Measurements from ENCODE around the gene CT45A3.
"Not testable (repeated sequence)": the region's sequence is repeated elsewhere in the genome, so short reads cannot be mapped to it uniquely, and the experiment has no call there.

CT45A3 gene

GRCh38 chrX:135768091-135768490 lies at the start of gene CT45A3:
Gene CT45A3, minus strand, starts transcription at chrX:135768191. Its CDS starts 3,747 bp downstream, at chrX:135764444.
- H3K36me3 ChIP-seq (ENCODE audit: insufficient read depth, low read length); H3F3A ChIP-seq (ENCODE audit: low read depth); H3K9me3 ChIP-seq (ENCODE audit: insufficient read depth, low read depth, low read length); H2AFZ ChIP-seq (ENCODE audit: low read length); H3K4me1 ChIP-seq (ENCODE audit: insufficient read depth, low read length, poor library complexity, severe bottlenecking); H3K9me2 ChIP-seq (replicated peaks; ENCODE audit: low read depth, low read length); H4K20me1 ChIP-seq (ENCODE audit: insufficient read depth, low read length, poor library complexity, severe bottlenecking); H3K79me2 ChIP-seq (ENCODE audit: insufficient read depth, low read length); H3K9ac ChIP-seq (ENCODE audit: low read depth, low read length, poor library complexity, severe bottlenecking); H3K4me2 ChIP-seq (ENCODE audit: low read depth, low read length, poor library complexity, severe bottlenecking); H3K27me3 ChIP-seq (ENCODE audit: insufficient read depth, low read length, poor library complexity, severe bottlenecking); H3K4me3 ChIP-seq (ENCODE audit: low read length, poor library complexity, severe bottlenecking): not testable (repeated sequence)

DNA sequence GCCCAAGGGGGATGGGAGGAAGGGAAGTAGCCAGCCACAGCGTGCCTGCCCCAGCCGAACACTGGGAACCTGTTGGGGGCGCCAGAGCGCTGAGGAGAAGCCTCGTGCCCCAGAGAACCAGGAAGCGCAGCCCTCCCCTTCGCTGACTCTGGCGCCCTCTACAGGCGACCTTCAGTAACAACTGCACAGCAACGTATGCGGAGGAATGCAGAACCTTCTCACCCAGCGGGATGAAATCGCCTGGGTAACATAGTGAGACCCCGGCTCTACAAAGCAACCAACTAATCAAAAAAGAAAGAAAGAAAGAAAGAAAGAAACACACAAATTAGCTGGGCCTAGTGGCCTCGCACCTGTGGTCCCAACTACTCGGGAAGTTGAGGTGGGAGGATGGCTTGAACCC lies 34.7 kb upstream of the CT45A3 start, which contains the start of gene CT45A6:
Gene CT45A6 (minus strand): TSS at position 101 of the 400 bp plus-strand sequence. CDS start 3,794 bp downstream, outside the sequence.
- H3K4me3 ChIP-seq (ENCODE audit: low read length, poor library complexity, severe bottlenecking); H3K36me3 ChIP-seq (ENCODE audit: insufficient read depth, low read length); H3K4me1 ChIP-seq (ENCODE audit: insufficient read depth, low read length, poor library complexity, severe bottlenecking); H3K9me3 ChIP-seq (ENCODE audit: insufficient read depth, low read depth, low read length); H3K27me3 ChIP-seq (ENCODE audit: insufficient read depth, low read length, poor library complexity, severe bottlenecking); H3K9ac ChIP-seq (ENCODE audit: low read depth, low read length, poor library complexity, severe bottlenecking); H3F3A ChIP-seq (ENCODE audit: low read depth); H3K4me2 ChIP-seq (ENCODE audit: low read depth, low read length, poor library complexity, severe bottlenecking); H3K79me2 ChIP-seq (ENCODE audit: insufficient read depth, low read length); H2AFZ ChIP-seq (ENCODE audit: low read length); H4K20me1 ChIP-seq (ENCODE audit: insufficient read depth, low read length, poor library complexity, severe bottlenecking); H3K9me2 ChIP-seq (replicated peaks; ENCODE audit: low read depth, low read length): not testable (repeated sequence)

GRCh38 chrX:135785403-135785802 lies 17.4 kb upstream of the CT45A3 start, which contains the start of gene CT45A5:
Gene CT45A5, minus strand, starts transcription at chrX:135785503. Its CDS starts 3,774 bp downstream, at chrX:135781729.
- H3K4me1 ChIP-seq (ENCODE audit: insufficient read depth, low read length, poor library complexity, severe bottlenecking); H3K4me3 ChIP-seq (ENCODE audit: low read length, poor library complexity, severe bottlenecking); H3K9ac ChIP-seq (ENCODE audit: low read depth, low read length, poor library complexity, severe bottlenecking); H3K9me2 ChIP-seq (replicated peaks; ENCODE audit: low read depth, low read length); H2AFZ ChIP-seq (ENCODE audit: low read length); H3F3A ChIP-seq (ENCODE audit: low read depth); H3K4me2 ChIP-seq (ENCODE audit: low read depth, low read length, poor library complexity, severe bottlenecking); H3K27me3 ChIP-seq (ENCODE audit: insufficient read depth, low read length, poor library complexity, severe bottlenecking); H3K9me3 ChIP-seq (ENCODE audit: insufficient read depth, low read depth, low read length); H3K36me3 ChIP-seq (ENCODE audit: insufficient read depth, low read length); H4K20me1 ChIP-seq (ENCODE audit: insufficient read depth, low read length, poor library complexity, severe bottlenecking); H3K79me2 ChIP-seq (ENCODE audit: insufficient read depth, low read length): not testable (repeated sequence)

GRCh38 chrX:135744739-135745138 lies 23.3 kb downstream of the CT45A3 start:
- H3K79me2 ChIP-seq (ENCODE audit: insufficient read depth, low read length); H3K36me3 ChIP-seq (ENCODE audit: insufficient read depth, low read length); H2AFZ ChIP-seq (ENCODE audit: low read length); H3K4me1 ChIP-seq (ENCODE audit: insufficient read depth, low read length, poor library complexity, severe bottlenecking); H3F3A ChIP-seq (ENCODE audit: low read depth); H3K27me3 ChIP-seq (ENCODE audit: insufficient read depth, low read length, poor library complexity, severe bottlenecking); H3K9me2 ChIP-seq (replicated peaks; ENCODE audit: low read depth, low read length); H3K4me2 ChIP-seq (ENCODE audit: low read depth, low read length, poor library complexity, severe bottlenecking); H3K9ac ChIP-seq (ENCODE audit: low read depth, low read length, poor library complexity, severe bottlenecking); H4K20me1 ChIP-seq (ENCODE audit: insufficient read depth, low read length, poor library complexity, severe bottlenecking); H3K9me3 ChIP-seq (ENCODE audit: insufficient read depth, low read depth, low read length); H3K4me3 ChIP-seq (ENCODE audit: low read length, poor library complexity, severe bottlenecking): not testable (repeated sequence)

DNA sequence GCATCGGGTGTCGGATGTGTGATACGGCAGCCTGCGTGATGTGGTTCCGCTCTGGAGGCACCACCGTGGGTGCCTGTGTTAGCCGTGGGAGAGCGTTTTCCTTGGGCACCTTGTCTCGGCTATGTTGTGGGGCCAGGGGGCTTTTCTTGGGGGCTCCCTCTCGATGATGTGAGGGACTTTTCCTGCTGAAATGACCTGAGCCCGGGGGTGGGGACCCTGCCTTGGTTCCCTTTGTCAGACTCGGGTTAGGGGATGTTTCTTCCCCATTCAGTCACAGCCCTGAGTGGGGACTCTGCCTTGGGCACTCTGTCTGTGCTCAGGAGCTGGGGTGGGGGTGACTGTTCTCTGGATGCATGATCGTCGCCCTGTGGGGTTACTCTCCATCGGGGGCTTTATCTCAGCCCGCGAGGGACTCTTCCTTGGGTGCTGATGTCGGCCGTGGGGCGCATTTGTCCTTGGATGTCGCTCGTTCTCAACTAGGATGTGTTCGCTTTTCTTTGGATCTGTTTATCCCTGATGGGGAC lies 26.7 kb downstream of the CT45A3 start:
- Histone ChIP-seq H3K9me3 (ENCODE audit: insufficient read depth, low read depth, low read length) (no peaks in the 10 kb centered on the region), H3K9me2 (replicated peaks; ENCODE audit: low read depth, low read length) (no peaks in the 10 kb centered on the region), H3K27me3 (ENCODE audit: insufficient read depth, low read length, poor library complexity, severe bottlenecking) (no peaks in the 10 kb centered on the region), H3K79me2 (ENCODE audit: insufficient read depth, low read length) (no peaks in the 10 kb centered on the region), H3K4me1 (ENCODE audit: insufficient read depth, low read length, poor library complexity, severe bottlenecking) (no peaks in the 10 kb centered on the region), H3K4me2 (ENCODE audit: low read depth, low read length, poor library complexity, severe bottlenecking) (peak overlapping the region; percentile 65), H3F3A (ENCODE audit: low read depth) (no peaks in the 10 kb centered on the region), H4K20me1 (ENCODE audit: insufficient read depth, low read length, poor library complexity, severe bottlenecking) (no peaks in the 10 kb centered on the region), H3K9ac (ENCODE audit: low read depth, low read length, poor library complexity, severe bottlenecking) (no peak overlapping the region), H3K36me3 (ENCODE audit: insufficient read depth, low read length) (no peaks in the 10 kb centered on the region), H2AFZ (ENCODE audit: low read length) (peak overlapping the region; percentile 89; the same call in 1 of the 2 replicates), H3K4me3 (ENCODE audit: low read length, poor library complexity, severe bottlenecking) (peak overlapping the region; percentile 62)
- TF ChIP-seq EZH2phosphoT487 (IDR thresholded peaks at IDR 0.05; ENCODE audit: borderline replicate concordance) (no peak), CTCF (conservative IDR thresholded peaks at IDR 0.05; ENCODE audit: low read length) (no peak)
